H1 (cell line): ENCODE results near the gene CD300LB. TPM values are rescaled to one million over a fixed set of nuclear protein-coding genes. Genes with fewer than 3 reads are reported as not detected.

ENCODE experiments used
- MAX ChIP-seq: IDR thresholded peaks from 2 replicates; pipeline ENCODE4 v1.6.1; 2012; ENCODE audit warnings: inconsistent platforms
- RNF2 ChIP-seq: fragments of 200-900, 300-1000 bp; sonication (generic); IDR thresholded peaks from 2 replicates; pipeline ENCODE4 v1.7.1; 2016; ENCODE audit warnings: borderline replicate concordance, low read depth, mild to moderate bottlenecking, antibody characterized with exemption, low read length; ENCODE audit not compliant: poor library complexity, severe bottlenecking; ENCODE audit errors: missing control alignments
- SAP30 ChIP-seq: fragments of 300-600 bp; sonication (generic); IDR thresholded peaks from 2 replicates; pipeline ENCODE4 v1.7.1; 2012; ENCODE audit warnings: low read length, moderate library complexity, mild to moderate bottlenecking, inconsistent platforms; ENCODE audit not compliant: insufficient read depth, insufficient replicate concordance
- SP1 ChIP-seq: IDR thresholded peaks from 2 replicates; pipeline ENCODE4 v1.6.1; 2011; ENCODE audit warnings: low read depth, low read length
- polyA plus RNA-seq, 7 experiments: library from polyadenylated mRNA; depleted of rRNA in 3 of 7; stranded (reverse) in 5 of 7; unstranded in 2 of 7; fragments of >200 nt in 5 of 7; fragments of 200-250 nt in 2 of 7; gene quantifications; 1 replicate in 5 of 7; 2 replicates in 1 of 7; 4 replicates in 1 of 7; pipeline versions ENCODE4 v1.2.1 to v1.2.3, GENCODE V29; 2011 to 2013; ENCODE audit warnings: missing spikeins in 2 of 7, mixed read lengths in 2 of 7
- total RNA-seq: library from RNA; stranded (reverse); fragmentation: NEBNext Ultra II Directional; extraction: Animal tissue kit (Norgen Biotek cat#: 25700); gene quantifications from 2 replicates; pipeline ENCODE4 v1.2.1, GENCODE V29; 2021

Gene CD300LB
- total and polyA plus RNA-seq, 2 of the 8 experiments (the other 6 are each of a cell fraction or from before 2014, with no cell fraction given) = not detected

GRCh38 chr17:74475189-74475588 is 56.1 kb downstream of the CD300LB start (continued):
- TF ChIP-seq MAX (no peak), RNF2 (no peak), SAP30 (no peak), SP1 (no peak)
- TF ChIP-seq, all 59 proteins: peak for 0
